ENCODE results near the gene ATL2.

- TF ChIP-seq POLR2AphosphoS5 (IDR thresholded peaks at IDR 0.05; ENCODE audit: low read depth, low read length), result no peak
- no peak for TF ChIP-seq TAF1 (IDR thresholded peaks at IDR 0.05; ENCODE audit: borderline replicate concordance, low read depth, low read length)
- no peak for TF ChIP-seq POLR2A (IDR thresholded peaks at IDR 0.05; ENCODE audit: low read depth, low read length)
Measured at GRCh38 chr2:38268001-38268400, 109.1 kb downstream of the ATL2 start.

All from GM12892 (cell line).